VCaP (cell line): Measurements from ENCODE around the gene DIP2B.

ENCODE experiments used
- H3K27ac ChIP-seq: fragments of 450-650 bp; 2 replicates; pipeline ENCODE4 v1.5.1; 2017
- TF ChIP-seq, protein P1 (sequence below): fragments of 450-650 bp; conservative IDR thresholded peaks from 2 replicates; pipeline ENCODE4 v1.5.1; 2017; ENCODE audit warnings: mild to moderate bottlenecking, moderate library complexity

The DIP2B gene

GRCh38 chr12:50569876-50570275 is 65.1 kb downstream of the DIP2B start:
- TF ChIP-seq, protein P1, sequence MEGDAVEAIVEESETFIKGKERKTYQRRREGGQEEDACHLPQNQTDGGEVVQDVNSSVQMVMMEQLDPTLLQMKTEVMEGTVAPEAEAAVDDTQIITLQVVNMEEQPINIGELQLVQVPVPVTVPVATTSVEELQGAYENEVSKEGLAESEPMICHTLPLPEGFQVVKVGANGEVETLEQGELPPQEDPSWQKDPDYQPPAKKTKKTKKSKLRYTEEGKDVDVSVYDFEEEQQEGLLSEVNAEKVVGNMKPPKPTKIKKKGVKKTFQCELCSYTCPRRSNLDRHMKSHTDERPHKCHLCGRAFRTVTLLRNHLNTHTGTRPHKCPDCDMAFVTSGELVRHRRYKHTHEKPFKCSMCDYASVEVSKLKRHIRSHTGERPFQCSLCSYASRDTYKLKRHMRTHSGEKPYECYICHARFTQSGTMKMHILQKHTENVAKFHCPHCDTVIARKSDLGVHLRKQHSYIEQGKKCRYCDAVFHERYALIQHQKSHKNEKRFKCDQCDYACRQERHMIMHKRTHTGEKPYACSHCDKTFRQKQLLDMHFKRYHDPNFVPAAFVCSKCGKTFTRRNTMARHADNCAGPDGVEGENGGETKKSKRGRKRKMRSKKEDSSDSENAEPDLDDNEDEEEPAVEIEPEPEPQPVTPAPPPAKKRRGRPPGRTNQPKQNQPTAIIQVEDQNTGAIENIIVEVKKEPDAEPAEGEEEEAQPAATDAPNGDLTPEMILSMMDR, result no peak
- peak overlapping the region; percentile 45 for H3K27ac ChIP-seq

GRCh38 chr12:50571786-50572185 is 67.0 kb downstream of the DIP2B start:
- TF ChIP-seq, protein P1, result no peak
- no peak overlapping the region for H3K27ac ChIP-seq

- H3K27ac ChIP-seq, result 0 out of 2 replicates have a peak overlapping the region, but pooled peaks have one; percentile 0
- TF ChIP-seq, protein P1, result no peak
These were observed 67.5 kb downstream of the DIP2B start for GRCh38 chr12:50572287-50572686.

DNA sequence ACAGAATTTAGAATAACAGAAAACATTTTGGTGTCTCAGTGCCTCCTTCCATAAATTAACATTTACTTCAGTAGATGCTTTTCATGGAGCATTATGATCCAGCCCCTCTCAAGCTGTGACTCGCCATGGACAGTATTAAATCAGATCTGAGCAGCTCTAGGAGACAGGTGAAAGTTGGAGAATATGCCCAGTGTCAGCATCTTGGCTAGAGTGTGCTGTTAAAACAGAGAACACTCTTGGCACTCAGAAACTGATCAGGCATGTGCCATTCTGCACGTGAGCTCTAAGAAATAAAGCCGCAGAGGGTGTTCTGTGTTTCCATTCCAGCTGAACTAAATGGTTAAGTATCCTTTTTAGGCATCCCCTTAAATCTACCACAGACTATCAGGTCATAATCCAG is 68.0 kb downstream of the DIP2B start:
- 0 out of 2 replicates have a peak overlapping the region, but pooled peaks have one; percentile 0 for H3K27ac ChIP-seq
- TF ChIP-seq, protein P1, result no peak

GRCh38 chr12:50573271-50573670 is 68.5 kb downstream of the DIP2B start:
- no peak overlapping the region for H3K27ac ChIP-seq
- TF ChIP-seq, protein P1, result no peak

DNA sequence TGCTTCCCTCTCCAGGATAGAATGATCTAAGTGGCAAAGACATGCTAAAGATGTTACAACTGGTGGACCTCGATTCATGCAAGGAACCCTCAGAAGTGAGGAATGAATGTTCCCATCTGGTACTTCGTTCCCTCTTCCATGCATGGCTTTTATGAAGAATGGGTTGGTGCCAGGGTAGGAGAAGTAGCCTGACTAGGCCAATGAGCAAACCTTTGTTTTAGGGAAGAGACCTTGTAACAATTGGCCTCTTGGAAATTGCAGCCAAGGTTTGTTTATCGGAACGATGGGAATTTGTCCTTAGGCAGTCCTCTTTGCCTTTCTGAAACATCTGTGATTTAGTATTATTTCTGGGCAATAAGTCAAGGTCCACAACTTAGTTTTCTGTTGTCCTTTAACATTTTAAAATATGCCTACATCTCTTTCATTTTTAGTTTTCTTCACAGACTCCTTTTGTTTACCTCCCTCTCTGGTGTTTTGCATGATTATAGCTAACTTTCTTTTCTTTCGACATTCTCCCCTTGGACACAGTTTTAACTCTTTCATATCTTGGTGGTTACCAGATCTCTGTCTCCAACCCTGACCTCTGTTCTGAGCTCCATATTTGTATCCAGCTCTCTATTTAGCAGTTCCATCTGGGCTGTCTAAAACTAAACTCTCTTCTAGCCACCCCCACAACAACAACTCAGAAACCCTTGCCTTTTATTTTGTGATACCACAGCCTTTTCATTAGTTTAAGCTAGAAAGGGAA is 70.0 kb downstream of the DIP2B start:
- TF ChIP-seq, protein P1, result no peak
- no peak overlapping the region for H3K27ac ChIP-seq

- H3K27ac ChIP-seq, result no peak overlapping the region
These were observed 75.0 kb downstream of the DIP2B start for GRCh38 chr12:50579757-50580267.

More at GRCh38 chr12:50579757-50580267, 75.0 kb downstream of the DIP2B start:
- TF ChIP-seq, protein P1, result no peak
